K562 (cell line): ENCODE data around the gene CACNG8. TPM values are rescaled to one million over a fixed set of nuclear protein-coding genes. Genes with fewer than 3 reads are reported as not detected.

Experiments
- ATAC-seq: fragments of 200-7000 bp; cut with Tn5 transposase; 3 replicates; pipeline ENCODE4 v1.9.1; 2020; ENCODE audit warnings: moderate library complexity
- BruUV-seq: library from RNA; stranded (reverse); fragments of 400-500 nt; replicated peaks from 2 replicates; lab custom pipeline; 2021; lab: Mats Ljungman, UMichigan
- CTCF ChIA-PET: fragments of 300-600 bp; formaldehyde crosslinking; extraction: SDS; loops from one replicate; lab custom pipeline; 2021; ENCODE audit warnings: low intra/inter-chr PET ratio; lab: Yijun Ruan, JAX
- POLR2A ChIA-PET: fragments of 300-600, 350-650 bp; sonication (Branson Sonifier 250); formaldehyde crosslinking; extraction: SDS; loops from one replicate; lab custom pipeline; 2021; ENCODE audit warnings: antibody characterized with exemption, inconsistent platforms; lab: Yijun Ruan, JAX
- DNase-seq, 4 experiments: peaks; one replicate each; pipeline versions ENCODE4 v3.0.0 to v3.0.0-alpha.2; 2011 to 2018; ENCODE audit warnings: low spot score in 3 of 4, mixed read lengths in 3 of 4; ENCODE audit errors: extremely low read depth in 1 of 4
- FAIRE-seq: peaks from 2 replicates; lab custom pipeline; 2011; peaks lifted over from hg19 to GRCh38; lab: Jason Lieb, UNC
- H2AFZ ChIP-seq: 2 replicates; pipeline ENCODE4 v1.6.0; 2011; ENCODE audit warnings: low read depth, low read length, control low read depth, inconsistent platforms
- H3K27ac ChIP-seq: fragments of 200-600 bp; 3 replicates; pipeline ENCODE4 v1.8.0; 2011; ENCODE audit warnings: low read depth, mild to moderate bottlenecking, control low read depth, inconsistent platforms, low read length, moderate library complexity, mixed read lengths; ENCODE audit errors: extremely low read depth
- H3K27me3 ChIP-seq, 2 experiments: fragments of 300-600 bp in 1 of 2; 2 replicates in 1 of 2; 3 replicates in 1 of 2; pipeline versions ENCODE4 v1.6.0 to v1.8.0; 2011; ENCODE audit warnings: inconsistent platforms in 2 of 2, low read length in 2 of 2, mild to moderate bottlenecking in 1 of 2, mixed read lengths in 1 of 2, moderate library complexity in 1 of 2; ENCODE audit not compliant: control insufficient read depth in 2 of 2, insufficient read depth in 2 of 2
- H3K36me3 ChIP-seq: fragments of 300-600 bp; 3 replicates; pipeline ENCODE4 v1.8.0; 2011; ENCODE audit warnings: mild to moderate bottlenecking, low read length, inconsistent platforms; ENCODE audit not compliant: control insufficient read depth, insufficient read depth
- H3K4me1 ChIP-seq, 2 experiments: fragments of 200-600 bp in 1 of 2; replicated peaks in 1 of 2; 2 replicates in 1 of 2; 3 replicates in 1 of 2; pipeline versions ENCODE4 v1.5.1 to v1.8.0; 2011; ENCODE audit warnings: inconsistent platforms in 2 of 2, low read length in 2 of 2, mild to moderate bottlenecking in 1 of 2, mixed read lengths in 1 of 2, moderate library complexity in 1 of 2; ENCODE audit not compliant: control insufficient read depth in 2 of 2, insufficient read depth in 2 of 2
- H3K4me2 ChIP-seq: 2 replicates; pipeline ENCODE4 v1.6.1; 2011; ENCODE audit warnings: low read length, control low read depth, inconsistent platforms, mixed read lengths; ENCODE audit not compliant: insufficient read depth
- H3K4me3 ChIP-seq: fragments of 200-600 bp; sonication (generic), shearing (Covaris generic); 2 replicates; pipeline ENCODE4 v1.5.1; 2016; ENCODE audit warnings: control low read depth, inconsistent platforms
- H3K79me2 ChIP-seq: fragments of 200-600 bp; 3 replicates; pipeline ENCODE4 v1.8.0; 2011; ENCODE audit warnings: low read length, inconsistent platforms; ENCODE audit not compliant: control insufficient read depth, insufficient read depth
- H3K9ac ChIP-seq, 2 experiments: 2 replicates each; pipeline versions ENCODE4 v1.6.0 to v1.6.1; 2011; ENCODE audit warnings: low read depth in 2 of 2, low read length in 2 of 2, control low read depth in 1 of 2, inconsistent platforms in 1 of 2, mild to moderate bottlenecking in 1 of 2, mixed read lengths in 1 of 2; ENCODE audit not compliant: insufficient read depth in 1 of 2
- H3K9me1 ChIP-seq: one replicate; pipeline ENCODE4 v1.6.0; 2011; ENCODE audit warnings: inconsistent platforms, mild to moderate bottlenecking, low read length, moderate library complexity; ENCODE audit not compliant: control insufficient read depth, insufficient read depth
- H3K9me3 ChIP-seq: replicated peaks from 2 replicates; pipeline ENCODE4 v1.5.1; 2011; ENCODE audit warnings: low read depth, low read length, inconsistent platforms; ENCODE audit not compliant: control insufficient read depth, insufficient read depth
- H4K20me1 ChIP-seq: replicated peaks from 2 replicates; pipeline ENCODE4 v1.6.1; 2011; ENCODE audit warnings: low read length, inconsistent platforms, mixed read lengths; ENCODE audit not compliant: control insufficient read depth, insufficient read depth
- BRCA1 ChIP-seq, 2 experiments: fragments of 450-650 bp in 1 of 2; sonication (generic) in 1 of 2; formaldehyde crosslinking in 1 of 2; IDR thresholded peaks; 2 replicates each; pipeline versions ENCODE4 v1.5.0 to v1.6.1; 2017 to 2020; ENCODE audit warnings: mild to moderate bottlenecking in 1 of 2, missing genetic modification reagents in 1 of 2
- BRF1 ChIP-seq: IDR thresholded peaks from 3 replicates; pipeline ENCODE4 v1.6.1; 2011; ENCODE audit warnings: borderline replicate concordance, mild to moderate bottlenecking; ENCODE audit not compliant: insufficient read length; ENCODE audit errors: extremely low read depth
- CBFA2T3 ChIP-seq: fragments of 450-650 bp; IDR thresholded peaks from 2 replicates; pipeline ENCODE4 v1.6.1; 2017
- E2F5 ChIP-seq: sonication (generic); formaldehyde crosslinking; IDR thresholded peaks from 2 replicates; pipeline ENCODE4 v1.8.0; 2022; ENCODE audit warnings: mild to moderate bottlenecking, missing genetic modification reagents
- ETS2 ChIP-seq: IDR thresholded peaks from 2 replicates; pipeline ENCODE4 v1.6.1; 2016; ENCODE audit warnings: borderline replicate concordance, missing genetic modification characterization, mild to moderate bottlenecking, moderate library complexity, missing compliant biosample characterization; ENCODE audit not compliant: poor library complexity, severe bottlenecking
- ID3 ChIP-seq, 2 experiments: fragments of 250-450 bp in 1 of 2; fragments of 450-650 bp in 1 of 2; sonication (Bioruptor Pico) in 1 of 2; IDR thresholded peaks; 2 replicates each; pipeline versions ENCODE4 v1.6.1 to v1.8.0; 2016 to 2021; ENCODE audit warnings: mild to moderate bottlenecking in 2 of 2, moderate library complexity in 2 of 2, missing compliant biosample characterization in 1 of 2, missing genetic modification characterization in 1 of 2
- SMAD1 ChIP-seq: fragments of 150-350 bp; IDR thresholded peaks from 2 replicates; pipeline ENCODE4 v1.6.1; 2014; ENCODE audit warnings: low read length, low read depth; ENCODE audit not compliant: partially characterized antibody
- SMARCA5 ChIP-seq: fragments of 450-650 bp; IDR thresholded peaks from 2 replicates; pipeline ENCODE4 v1.6.1; 2016
- TBP ChIP-seq: optimal IDR thresholded peaks from 2 replicates; pipeline ENCODE3; 2011; ENCODE audit warnings: low read depth, low read length, improper control_type of control experiment
- ZNF212 ChIP-seq: fragments of 450-650 bp; formaldehyde crosslinking; IDR thresholded peaks from 2 replicates; pipeline ENCODE4 v1.4.0; 2020; ENCODE audit warnings: mild to moderate bottlenecking
- ZNF589 ChIP-seq: fragments of 200-800 bp; sonication (Bioruptor generic); IDR thresholded peaks from 2 replicates; pipeline ENCODE4 v1.6.1; 2016; ENCODE audit warnings: low read depth, missing genetic modification characterization, missing compliant biosample characterization
- ZNF639 ChIP-seq, 2 experiments: fragments of 200-800 bp in 1 of 2; sonication (Bioruptor generic) in 1 of 2; sonication (generic) in 1 of 2; formaldehyde crosslinking in 1 of 2; IDR thresholded peaks in 1 of 2; conservative IDR thresholded peaks in 1 of 2; 2 replicates each; pipeline versions ENCODE4 v1.5.0 to v1.6.1; 2016 to 2020; ENCODE audit warnings: missing compliant biosample characterization in 1 of 2, missing genetic modification characterization in 1 of 2, missing genetic modification reagents in 1 of 2
- WGBS: fragments of 100-300 bp; shearing (Covaris generic); methylation state at CpG from one replicate; pipeline ENCODE4 v1.1.6; 2016; ENCODE audit warnings: low coverage, mixed read lengths; ENCODE audit not compliant: insufficient coverage; ENCODE audit errors: missing lambda C conversion rate; 5-methylcytosine and 5-hydroxymethylcytosine counted together
- in situ Hi-C: fragments of 300-500 bp; cut with MboI; formaldehyde crosslinking; loops from 4 replicates; pipeline ENCODE4 v1.15.0; 2018; ENCODE audit warnings: inconsistent platforms, mixed read lengths
- intact Hi-C: fragments of 100-400 bp; cut with micrococcal nuclease; formaldehyde crosslinking; loops from 2 replicates; pipeline ENCODE4 v1.14.2; 2022
- polyA plus RNA-seq, 8 experiments: library from polyadenylated mRNA; depleted of rRNA in 4 of 8; stranded (reverse) in 5 of 8; unstranded in 3 of 8; fragments of >200 nt; fragmentation: Nextera tagmentation in 2 of 8; fragmentation: Illumina TruSeq in 1 of 8; extraction: Ambion mirVana in 2 of 8; extraction: Trizol in 1 of 8; gene quantifications; 2 replicates each; pipeline versions ENCODE4 v1.2.1 to v1.2.3, GENCODE V29; 2011 to 2014; ENCODE audit warnings: inconsistent platforms in 1 of 8, missing spikeins in 1 of 8
- total RNA-seq, 7 experiments: library from RNA; depleted of rRNA in 6 of 7; stranded (reverse); fragments of >200 nt in 6 of 7; fragmentation: Illumina TruSeq in 2 of 7; extraction: Trizol in 2 of 7; gene quantifications; 2 replicates each; pipeline versions ENCODE4 v1.2.1 to v1.2.3, GENCODE V29; 2011 to 2021; ENCODE audit warnings: low replicate concordance in 1 of 7

The CACNG8 gene
- total and polyA plus RNA-seq, 9 of the 15 experiments (the other 6 are each of a cell fraction or from before 2014, with no cell fraction given), result 0.02 to 0.05 TPM; not detected in 7

- DNase-seq, result no peak
- Histone ChIP-seq H3K79me2 (no peaks in the 10 kb centered on the region), H3K27ac (no peak overlapping the region), H3K9me1 (no peaks in the 10 kb centered on the region), H3K4me3 (no peak overlapping the region), H3K9me3 (no peaks in the 10 kb centered on the region), H3K4me1 (no peaks in the 10 kb centered on the region; a peak in 1 of 5 replicates), H3K27me3 (peaks cover 33 to 44% of the 10 kb centered on the region in 2 experiments; a peak in 3 of 5 replicates), H3K9ac (no peak overlapping the region), H3K4me2 (no peak overlapping the region), H2AFZ (no peak overlapping the region), H3K36me3 (no peaks in the 10 kb centered on the region), H4K20me1 (0 out of 2 replicates have a peak, but pooled peaks cover 3% of the 10 kb centered on the region)
- WGBS, result 1% methylated on average over 23 of the region's 32 CpGs
- BruUV-seq, result no TSS peak
- no peak for FAIRE-seq
- in situ Hi-C loops, result no loop called here
- intact Hi-C loops, result no loop called here
- POLR2A ChIA-PET, result no interaction called here
- CTCF ChIA-PET, result no interaction called here
- no peak for ATAC-seq
- TF ChIP-seq CBFA2T3 (no peak), BRF1 (no peak), SMAD1 (no peak), E2F5 (no peak), ZNF639 (CRISPR knock-in tag; conservative IDR thresholded peaks at IDR 0.05 in 1 of 2, IDR thresholded peaks at IDR 0.05 in 1 of 2) (no peak), ID3 (CRISPR knock-in tag; IDR thresholded peaks at IDR 0.05) (no peak), ID3 (tag; IDR thresholded peaks at IDR 0.05) (no peak), ETS2 (no peak), ZNF589 (CRISPR knock-in tag) (no peak), TBP (no peak), BRCA1 (IDR thresholded peaks at IDR 0.05) (no peak), BRCA1 (CRISPR knock-in tag; IDR thresholded peaks at IDR 0.05) (no peak), SMARCA5 (no peak), ZNF212 (no peak)
Measured at GRCh38 chr19:53961523-53962356, 997 bp upstream of the CACNG8 start.
